ENCODE data around the gene DCTN5.

GRCh38 chr16:23634461-23635036 is 6.7 kb upstream of the DCTN5 start:
- TF ChIP-seq POLR2AphosphoS5 (IDR thresholded peaks at IDR 0.05; ENCODE audit: borderline replicate concordance, low read depth, low read length) (no peak), EZH2 (IDR thresholded peaks at IDR 0.05) (no peak)

Data from SK-N-MC (cell line).